Stomach (tissue), 9 donors: Measurements from ENCODE around the gene SVBP. TPM values are rescaled to one million over a fixed set of nuclear protein-coding genes. Genes with fewer than 3 reads are reported as not detected.

Source experiments
- DNase-seq, 2 donors: peaks; one replicate each; pipeline versions ENCODE4 v3.0.0 to v3.0.0-alpha.2; 2013 to 2019
- H3K27ac ChIP-seq, 5 donors: fragments of 200-600 bp in 4 of 5; sonication (generic) in 4 of 5; one replicate each; pipeline ENCODE4 v1.5.1; 2013 to 2019; ENCODE audit warnings: mild to moderate bottlenecking in 1 of 5, moderate library complexity in 1 of 5
- H3K27me3 ChIP-seq, 3 donors: fragments of 200-600 bp; sonication (generic); one replicate each; pipeline ENCODE4 v1.5.1; 2017 to 2019; ENCODE audit warnings: mixed run types in 1 of 3
- H3K36me3 ChIP-seq, 4 donors: fragments of 200-600 bp; sonication (generic); 1 replicate in 3 of 4; 2 replicates in 1 of 4; pipeline ENCODE4 v1.5.1; 2016 to 2019
- H3K4me1 ChIP-seq, 4 donors: fragments of 200-600 bp; sonication (generic); one replicate each; pipeline ENCODE4 v1.5.1; 2016 to 2019
- H3K4me3 ChIP-seq, 4 donors: fragments of 200-600 bp; sonication (generic) in 3 of 4; one replicate each; pipeline ENCODE4 v1.5.1; 2016 to 2019; ENCODE audit warnings: mild to moderate bottlenecking in 1 of 4
- H3K9me3 ChIP-seq, 4 donors: fragments of 200-600 bp; sonication (generic); one replicate each; pipeline ENCODE4 v1.5.1; 2016 to 2019
- CTCF ChIP-seq, 7 experiments: fragments of 450-650 bp in 4 of 7; fragments of 200-600 bp in 3 of 7; sonication (generic) in 3 of 7; IDR thresholded peaks; one replicate each; pipeline ENCODE4 v1.5.1; 2016 to 2019; ENCODE audit warnings: antibody characterized with exemption in 7 of 7, control low read depth in 2 of 7, mild to moderate bottlenecking in 1 of 7
- EP300 ChIP-seq: sonication (generic); formaldehyde crosslinking; IDR thresholded peaks from one replicate; pipeline ENCODE4 v1.6.1; 2017; ENCODE audit warnings: antibody characterized with exemption
- POLR2A ChIP-seq, 4 donors: fragments of 450-650 bp; IDR thresholded peaks; one replicate each; pipeline ENCODE4 v1.6.1; 2016; ENCODE audit warnings: antibody characterized with exemption in 4 of 4, control low read depth in 2 of 4, mild to moderate bottlenecking in 1 of 4, moderate library complexity in 1 of 4
- POLR2AphosphoS5 ChIP-seq, 3 donors: sonication (generic); formaldehyde crosslinking; IDR thresholded peaks; one replicate each; pipeline ENCODE4 v1.6.1; 2016; ENCODE audit warnings: antibody characterized with exemption in 3 of 3
- WGBS, 5 donors: extraction: QIAGEN DNeasy Blood & Tissue Kit in 3 of 5; methylation state at CpG; one replicate each; pipeline versions ENCODE4 v1.1.5 to v1.1.7; 2013 to 2018; 5-methylcytosine and 5-hydroxymethylcytosine counted together
- intact Hi-C: fragments of 100-400 bp; cut with DNase I; formaldehyde crosslinking; loops from one replicate; pipeline ENCODE4 v1.15.1; 2023; ENCODE audit warnings: low total_unique reads
- polyA plus RNA-seq, 3 donors: library from polyadenylated mRNA; stranded (reverse); fragments of 200-250 nt; gene quantifications; one replicate each; pipeline ENCODE4 v1.2.3, GENCODE V29; 2013
- total RNA-seq, 5 donors: library from RNA; depleted of rRNA; stranded (reverse); fragments of >200 nt; gene quantifications; one replicate each; pipeline versions ENCODE4 v1.1.0 to v1.2.3, GENCODE V29; 2014 to 2016
- donor health status: healthy with polysubstance abuse.
- donor health status: Bipolar disorder and iron deficiency.
- donor health status: healthy.

Gene SVBP
- total and polyA plus RNA-seq, 8 donors, result 11.2 to 51.2 (median 25.1) TPM; not detected in 1

GRCh38 chr1:42779725-42780124, 37.5 kb downstream of the SVBP start:
- WGBS, 5 donors, result 76 to 85% (median 80%) methylated on average over 2 of the region's 2 CpGs
- Histone ChIP-seq H3K27ac (no peak overlapping the region), H3K4me3 (no peak overlapping the region), H3K36me3 (peaks cover 19 to 88% (median 75%) of the 10 kb centered on the region in 4 donors), H3K9me3 (no peaks in the 10 kb centered on the region), H3K4me1 (peaks cover 1 to 3% (median 2%) of the 10 kb centered on the region in 4 donors), H3K27me3 (peaks cover 0 to 4% (median 0%) of the 10 kb centered on the region in 3 donors)
- intact Hi-C loops, result no loop called here
- DNase-seq, result no peak
- TF ChIP-seq POLR2AphosphoS5 (IDR thresholded peaks at IDR 0.05) (no peak), POLR2A (IDR thresholded peaks at IDR 0.05) (no peak), EP300 (no peak), CTCF (IDR thresholded peaks at IDR 0.05) (no peak)

GRCh38 chr1:42777852-42778251, 39.3 kb downstream of the SVBP start:
- Histone ChIP-seq H3K9me3 (no peaks in the 10 kb centered on the region), H3K27ac (no peak overlapping the region), H3K4me1 (no peaks in the 10 kb centered on the region), H3K4me3 (no peak overlapping the region), H3K27me3 (no peaks in the 10 kb centered on the region), H3K36me3 (peaks cover 21 to 97% (median 86%) of the 10 kb centered on the region in 4 donors)
- intact Hi-C loops, result no loop called here
- TF ChIP-seq CTCF (IDR thresholded peaks at IDR 0.05), result peak in 4 of 7 experiments; percentile 14 to 41 (median 35)
- TF ChIP-seq EP300, result no peak
- DNase-seq, result peak in 1 of 2 donors; percentile 68

GRCh38 chr1:42776502-42776901, 40.7 kb downstream of the SVBP start:
- 91 to 99% (median 97%) methylated on average over 6 of the region's 6 CpGs for WGBS, 5 donors
- peaks cover 21 to 84% (median 77%) of the 10 kb centered on the region in 4 donors for H3K36me3 ChIP-seq
- no peak for TF ChIP-seq EP300
- TF ChIP-seq POLR2AphosphoS5 (IDR thresholded peaks at IDR 0.05), result no peak
- TF ChIP-seq POLR2A (IDR thresholded peaks at IDR 0.05), result no peak
- no peak for TF ChIP-seq CTCF (IDR thresholded peaks at IDR 0.05)
- no peak overlapping the region for H3K27ac ChIP-seq
- intact Hi-C loops, result no loop called here
- DNase-seq, result no peak
- no peaks in the 10 kb centered on the region for H3K27me3 ChIP-seq
- H3K4me3 ChIP-seq, result no peak overlapping the region
- no peaks in the 10 kb centered on the region for H3K9me3 ChIP-seq
- peaks cover 0 to 4% (median 0%) of the 10 kb centered on the region in 4 donors for H3K4me1 ChIP-seq

- 81 to 93% (median 91%) methylated on average over 5 of the region's 5 CpGs for WGBS, 5 donors
- TF ChIP-seq CTCF (IDR thresholded peaks at IDR 0.05), result no peak
- TF ChIP-seq POLR2A (IDR thresholded peaks at IDR 0.05), result no peak
- TF ChIP-seq POLR2AphosphoS5 (IDR thresholded peaks at IDR 0.05), result no peak
- no peak for TF ChIP-seq EP300
- Histone ChIP-seq H3K4me1 (peaks cover 0 to 9% (median 2%) of the 10 kb centered on the region in 4 donors), H3K9me3 (no peaks in the 10 kb centered on the region), H3K4me3 (no peak overlapping the region), H3K27me3 (no peaks in the 10 kb centered on the region), H3K27ac (no peak overlapping the region), H3K36me3 (peaks cover 21 to 70% (median 63%) of the 10 kb centered on the region in 4 donors)
- intact Hi-C loops, result no loop called here
- no peak for DNase-seq
Observed at GRCh38 chr1:42774928-42775526, 42.2 kb downstream of the SVBP start.
